OCI-LY3 (cell line): Measurements from ENCODE around the gene PHYHD1.

Experiments used
- H2AFZ ChIP-seq: fragments of 200-600, 300-600 bp; shearing (Covaris generic); 2 replicates; pipeline ENCODE4 v1.6.0; 2014; ENCODE audit warnings: antibody characterized with exemption, low read depth, low read length
- H3K27ac ChIP-seq: fragments of 200-600, 300-600 bp; sonication (generic); 2 replicates; pipeline ENCODE4 v1.5.1; 2014; ENCODE audit warnings: mild to moderate bottlenecking, low read length, moderate library complexity, mixed read lengths
- H3K27me3 ChIP-seq: fragments of 200-600, 300-600 bp; sonication (generic); 2 replicates; pipeline ENCODE4 v1.6.1; 2014; ENCODE audit warnings: low read depth, low read length, mixed read lengths
- H3K36me3 ChIP-seq: fragments of 200-600, 300-600 bp; sonication (generic); replicated peaks from 2 replicates; pipeline ENCODE3; 2014; ENCODE audit warnings: low read depth, low read length, mixed read lengths
- H3K4me1 ChIP-seq: fragments of 300-600, 200-600 bp; sonication (generic); 2 replicates; pipeline ENCODE4 v1.6.1; 2014; ENCODE audit warnings: low read length, mixed read lengths
- H3K4me2 ChIP-seq: fragments of 200-600, 300-600 bp; sonication (generic); 2 replicates; pipeline ENCODE4 v1.6.1; 2014; ENCODE audit warnings: low read length, mixed read lengths
- H3K4me3 ChIP-seq: fragments of 300-600, 200-600 bp; sonication (generic); 2 replicates; pipeline ENCODE4 v1.5.1; 2014; ENCODE audit warnings: antibody characterized with exemption, mild to moderate bottlenecking, low read length, moderate library complexity
- H3K79me2 ChIP-seq: fragments of 300-600, 200-600 bp; shearing (Covaris generic); 2 replicates; pipeline ENCODE4 v1.6.1; 2014; ENCODE audit warnings: mild to moderate bottlenecking, low read length, mixed read lengths
- H3K9ac ChIP-seq: fragments of 300-600, 200-600 bp; shearing (Covaris generic); 2 replicates; pipeline ENCODE4 v1.6.0; 2014; ENCODE audit warnings: mild to moderate bottlenecking, low read length, moderate library complexity
- H3K9me3 ChIP-seq: fragments of 200-600, 300-600 bp; shearing (Covaris generic); 2 replicates; pipeline ENCODE4 v1.6.1; 2014; ENCODE audit warnings: low read length, mixed read lengths; ENCODE audit not compliant: insufficient read depth
- H4K20me1 ChIP-seq: fragments of 200-600, 300-600 bp; sonication (generic); 2 replicates; pipeline ENCODE4 v1.6.1; 2016; ENCODE audit warnings: low read length, mixed read lengths; ENCODE audit not compliant: insufficient read depth
- CTCF ChIP-seq: fragments of 200-600, 300-600 bp; sonication (generic); IDR thresholded peaks from 2 replicates; pipeline ENCODE4 v1.5.1; 2014; ENCODE audit warnings: antibody characterized with exemption, low read length, low read depth
- EZH2phosphoT487 ChIP-seq: fragments of 200-600 bp; shearing (Covaris generic); IDR thresholded peaks from 2 replicates; pipeline ENCODE4 v1.6.1; 2018; ENCODE audit warnings: antibody characterized with exemption, mixed run types, low read depth

The PHYHD1 gene

GRCh38 chr9:128882677-128883603 lies 37.8 kb upstream of the PHYHD1 start:
- H2AFZ ChIP-seq = 0 out of 2 replicates have a peak overlapping the region, but pooled peaks have one; percentile 18
- H3K4me2 ChIP-seq = peak overlapping the region; percentile 82
- H3K27ac ChIP-seq = peak overlapping the region; percentile 63
- TF ChIP-seq EZH2phosphoT487 (no peak), CTCF (no peak)
- H4K20me1 ChIP-seq = no peaks in the 10 kb centered on the region
- H3K27me3 ChIP-seq = no peaks in the 10 kb centered on the region
- peaks cover 59% of the 10 kb centered on the region for H3K79me2 ChIP-seq
- peaks cover 12% of the 10 kb centered on the region for H3K36me3 ChIP-seq
- peaks cover 7% of the 10 kb centered on the region; the same call in 1 of the 2 replicates for H3K4me1 ChIP-seq
- no peaks in the 10 kb centered on the region for H3K9me3 ChIP-seq
- peak overlapping the region; percentile 94 for H3K4me3 ChIP-seq
- H3K9ac ChIP-seq = peak overlapping the region; percentile 95

- H3K9me3 ChIP-seq = no peaks in the 10 kb centered on the region
- peaks cover 64% of the 10 kb centered on the region for H3K79me2 ChIP-seq
- TF ChIP-seq CTCF (no peak), EZH2phosphoT487 (no peak)
- H3K27ac ChIP-seq = no peak overlapping the region
- peaks cover 15% of the 10 kb centered on the region for H3K36me3 ChIP-seq
- no peaks in the 10 kb centered on the region for H3K27me3 ChIP-seq
- H3K4me3 ChIP-seq = no peak overlapping the region
- H3K4me1 ChIP-seq = peaks cover 7% of the 10 kb centered on the region; the same call in 1 of the 2 replicates
- no peaks in the 10 kb centered on the region for H4K20me1 ChIP-seq
- H3K4me2 ChIP-seq = no peak overlapping the region
- H2AFZ ChIP-seq = no peak overlapping the region
- H3K9ac ChIP-seq = no peak overlapping the region
Measured at GRCh38 chr9:128884164-128884563, 36.6 kb upstream of the PHYHD1 start.

- Histone ChIP-seq H3K9me3 (no peaks in the 10 kb centered on the region), H3K79me2 (peaks cover 55% of the 10 kb centered on the region), H4K20me1 (no peaks in the 10 kb centered on the region), H3K4me2 (no peak overlapping the region), H3K9ac (no peak overlapping the region), H3K4me3 (no peak overlapping the region), H2AFZ (no peak overlapping the region), H3K36me3 (peaks cover 11% of the 10 kb centered on the region), H3K27me3 (no peaks in the 10 kb centered on the region), H3K27ac (no peak overlapping the region), H3K4me1 (peaks cover 7% of the 10 kb centered on the region; the same call in 1 of the 2 replicates)
- TF ChIP-seq EZH2phosphoT487 (no peak), CTCF (no peak)
Measured at GRCh38 chr9:128885376-128885775, 35.4 kb upstream of the PHYHD1 start.

GRCh38 chr9:128885798-128886197 lies 35.0 kb upstream of the PHYHD1 start:
- Histone ChIP-seq H3K4me3 (no peak overlapping the region), H3K4me2 (no peak overlapping the region), H3K27me3 (no peaks in the 10 kb centered on the region), H3K9ac (no peak overlapping the region), H3K27ac (no peak overlapping the region), H2AFZ (no peak overlapping the region), H3K79me2 (peaks cover 54% of the 10 kb centered on the region), H3K36me3 (peaks cover 11% of the 10 kb centered on the region), H3K9me3 (no peaks in the 10 kb centered on the region), H4K20me1 (no peaks in the 10 kb centered on the region), H3K4me1 (peaks cover 5% of the 10 kb centered on the region; the same call in 1 of the 2 replicates)
- TF ChIP-seq CTCF = no peak
- TF ChIP-seq EZH2phosphoT487 = no peak
